Skeletal muscle tissue (tissue), 4 donors: ENCODE measurements around the gene RAB3A. TPM values are rescaled to one million over a fixed set of nuclear protein-coding genes. Genes with fewer than 3 reads are reported as not detected.
A peak's percentile ranks its signal among the peaks of the same experiment; 100 is the strongest.

Source experiments
- H3K27ac ChIP-seq: one replicate; pipeline ENCODE4 v1.7.0; 2013; ENCODE audit warnings: mild to moderate bottlenecking, low read depth, low read length, inconsistent platforms
- H3K27me3 ChIP-seq, 3 donors: one replicate each; pipeline ENCODE4 v1.7.0; 2013; ENCODE audit warnings: low read length in 3 of 3; ENCODE audit not compliant: control insufficient read depth in 3 of 3, insufficient read depth in 3 of 3
- H3K36me3 ChIP-seq, 3 donors: one replicate each; pipeline ENCODE4 v1.7.0; 2013; ENCODE audit warnings: low read length in 3 of 3; ENCODE audit not compliant: control insufficient read depth in 3 of 3, insufficient read depth in 3 of 3
- H3K4me1 ChIP-seq, 3 donors: one replicate each; pipeline ENCODE4 v1.7.0; 2013; ENCODE audit warnings: low read length in 3 of 3, mild to moderate bottlenecking in 3 of 3; ENCODE audit not compliant: control insufficient read depth in 3 of 3, insufficient read depth in 3 of 3
- H3K4me3 ChIP-seq, 3 donors: one replicate each; pipeline ENCODE4 v1.7.0; 2013; ENCODE audit warnings: low read length in 3 of 3
- H3K9ac ChIP-seq, 3 donors: one replicate each; pipeline ENCODE4 v1.7.0; 2013; ENCODE audit warnings: low read length in 3 of 3, mild to moderate bottlenecking in 3 of 3, moderate library complexity in 2 of 3, low read depth in 1 of 3
- H3K9me3 ChIP-seq, 3 donors: one replicate each; pipeline ENCODE4 v1.7.0; 2013; ENCODE audit warnings: low read length in 3 of 3; ENCODE audit not compliant: control insufficient read depth in 3 of 3
- total RNA-seq: library from RNA; depleted of rRNA; stranded (reverse); fragments of >200 nt; gene quantifications from one replicate; pipeline ENCODE4 v1.2.3, GENCODE V29; 2014
- donor health status: Osteomylitis.

Gene RAB3A
- total RNA-seq, 1 donor from 2014 or later = 0.52 TPM

- no peaks in the 10 kb centered on the region for H3K27me3 ChIP-seq
- no peak overlapping the region for H3K4me3 ChIP-seq
- peaks cover 16 to 21% (median 19%) of the 10 kb centered on the region in 3 donors for H3K4me1 ChIP-seq
- peaks cover 18 to 25% (median 22%) of the 10 kb centered on the region in 3 donors for H3K36me3 ChIP-seq
- no peaks in the 10 kb centered on the region for H3K9me3 ChIP-seq
- no peak overlapping the region for H3K27ac ChIP-seq
- H3K9ac ChIP-seq = peak overlapping the region in 1 of 3 donors; percentile 90
Observed at GRCh38 chr19:18202397-18202777, 1.5 kb downstream of the RAB3A start.

GRCh38 chr19:18198374-18198773 lies 5.5 kb downstream of the RAB3A start:
- H3K9ac ChIP-seq = no peak overlapping the region

GRCh38 chr19:18197941-18198340 lies 5.9 kb downstream of the RAB3A start:
- H3K36me3 ChIP-seq = peaks cover 32 to 36% (median 32%) of the 10 kb centered on the region in 3 donors

More at GRCh38 chr19:18198374-18198773, 5.5 kb downstream of the RAB3A start:
- H3K36me3 ChIP-seq = peaks cover 32 to 36% (median 32%) of the 10 kb centered on the region in 3 donors
- H3K9me3 ChIP-seq = no peaks in the 10 kb centered on the region
- peaks cover 17 to 29% (median 25%) of the 10 kb centered on the region in 3 donors for H3K4me1 ChIP-seq
- H3K27ac ChIP-seq = no peak overlapping the region
- H3K27me3 ChIP-seq = no peaks in the 10 kb centered on the region
- no peak overlapping the region for H3K4me3 ChIP-seq

GRCh38 chr19:18197306-18197705 lies 6.5 kb downstream of the RAB3A start:
- Histone ChIP-seq H3K36me3 (peaks cover 29 to 36% (median 32%) of the 10 kb centered on the region in 3 donors), H3K27me3 (no peaks in the 10 kb centered on the region), H3K4me3 (no peak overlapping the region), H3K9me3 (no peaks in the 10 kb centered on the region), H3K9ac (no peak overlapping the region), H3K4me1 (peaks cover 13 to 20% (median 15%) of the 10 kb centered on the region in 3 donors), H3K27ac (no peak overlapping the region)

More at GRCh38 chr19:18197941-18198340, 5.9 kb downstream of the RAB3A start:
- Histone ChIP-seq H3K9me3 (no peaks in the 10 kb centered on the region), H3K27me3 (no peaks in the 10 kb centered on the region), H3K27ac (no peak overlapping the region), H3K4me1 (peaks cover 13 to 24% (median 21%) of the 10 kb centered on the region in 3 donors), H3K9ac (no peak overlapping the region), H3K4me3 (no peak overlapping the region)

- no peak overlapping the region for H3K9ac ChIP-seq
- no peaks in the 10 kb centered on the region for H3K9me3 ChIP-seq
- H3K27ac ChIP-seq = no peak overlapping the region
- H3K4me1 ChIP-seq = peaks cover 13 to 23% (median 14%) of the 10 kb centered on the region in 3 donors
- H3K4me3 ChIP-seq = no peak overlapping the region
- peaks cover 27 to 32% (median 32%) of the 10 kb centered on the region in 3 donors for H3K36me3 ChIP-seq
- no peaks in the 10 kb centered on the region for H3K27me3 ChIP-seq
Observed at GRCh38 chr19:18196511-18196845, 7.4 kb downstream of the RAB3A start.

GRCh38 chr19:18194554-18195238 lies 9.1 kb downstream of the RAB3A start:
- peak overlapping the region in 2 of 3 donors; percentile 89 to 90 for H3K9ac ChIP-seq
- H3K27ac ChIP-seq = peak overlapping the region; percentile 26
- peaks cover 13 to 23% (median 14%) of the 10 kb centered on the region in 3 donors for H3K4me1 ChIP-seq
- H3K27me3 ChIP-seq = no peaks in the 10 kb centered on the region
- peak overlapping the region in 2 of 3 donors; percentile 83 to 86 for H3K4me3 ChIP-seq
- peaks cover 21 to 28% (median 25%) of the 10 kb centered on the region in 3 donors for H3K36me3 ChIP-seq
- no peaks in the 10 kb centered on the region for H3K9me3 ChIP-seq

GRCh38 chr19:18194181-18194530 lies 9.7 kb downstream of the RAB3A start:
- H3K9me3 ChIP-seq = no peaks in the 10 kb centered on the region
- peak overlapping the region; percentile 82 to 90 (median 89) for H3K9ac ChIP-seq
- H3K27ac ChIP-seq = peak overlapping the region; percentile 26
- peaks cover 13 to 23% (median 14%) of the 10 kb centered on the region in 3 donors for H3K4me1 ChIP-seq
- no peaks in the 10 kb centered on the region for H3K27me3 ChIP-seq
- peaks cover 20 to 28% (median 24%) of the 10 kb centered on the region in 3 donors for H3K36me3 ChIP-seq
- H3K4me3 ChIP-seq = peak overlapping the region; percentile 75 to 86 (median 83)

- H3K4me1 ChIP-seq = peaks cover 13 to 23% (median 14%) of the 10 kb centered on the region in 3 donors
- no peaks in the 10 kb centered on the region for H3K9me3 ChIP-seq
- peak overlapping the region; percentile 75 to 86 (median 83) for H3K4me3 ChIP-seq
- H3K36me3 ChIP-seq = peaks cover 14 to 24% (median 22%) of the 10 kb centered on the region in 3 donors
- H3K27me3 ChIP-seq = no peaks in the 10 kb centered on the region
- H3K27ac ChIP-seq = peak overlapping the region; percentile 85
- peak overlapping the region; percentile 82 to 90 (median 89) for H3K9ac ChIP-seq
Observed at GRCh38 chr19:18193388-18194180, 10.3 kb downstream of the RAB3A start.

- Histone ChIP-seq H3K27me3 (no peaks in the 10 kb centered on the region), H3K4me1 (peaks cover 13 to 20% (median 14%) of the 10 kb centered on the region in 3 donors), H3K9me3 (no peaks in the 10 kb centered on the region), H3K9ac (peak within 1 kb of the TSS; percentile 82 to 90 (median 89)), H3K4me3 (peak within 1 kb of the TSS; percentile 75 to 86 (median 83)), H3K27ac (peak within 1 kb of the TSS; percentile 97), H3K36me3 (peaks cover 12 to 17% (median 14%) of the 10 kb centered on the region in 3 donors)
Observed at GRCh38 chr19:18192673-18193387, 11.0 kb downstream of the RAB3A start, which contains the start of gene MPV17L2. MPV17L2 (plus strand) TSS chr19:18193218; CDS start chr19:18193282, 64 bp downstream.
